Ishikawa (cell line): ENCODE data around the gene EDIL3.

Experiments used
- CEBPB ChIP-seq: IDR thresholded peaks from 2 replicates; pipeline ENCODE4 v1.6.1; 2012
- CREB1 ChIP-seq: IDR thresholded peaks from 2 replicates; pipeline ENCODE4 v1.6.1; 2012; ENCODE audit warnings: low read depth
- EGR1 ChIP-seq: IDR thresholded peaks from 2 replicates; pipeline ENCODE4 v1.6.1; 2012
- EP300 ChIP-seq: IDR thresholded peaks from 2 replicates; pipeline ENCODE4 v1.6.1; 2012; ENCODE audit warnings: borderline replicate concordance
- FOXM1 ChIP-seq: IDR thresholded peaks from 2 replicates; pipeline ENCODE4 v1.6.1; 2012; ENCODE audit warnings: low read depth, borderline replicate concordance
- NFIC ChIP-seq: IDR thresholded peaks from 2 replicates; pipeline ENCODE4 v1.6.1; 2012
- RAD21 ChIP-seq: IDR thresholded peaks from 2 replicates; pipeline ENCODE4 v1.6.1; 2012; ENCODE audit warnings: low read depth
- TAF1 ChIP-seq: IDR thresholded peaks from 2 replicates; pipeline ENCODE4 v1.6.1; 2012; ENCODE audit warnings: low read depth, mild to moderate bottlenecking
- TCF12 ChIP-seq: IDR thresholded peaks from 2 replicates; pipeline ENCODE4 v1.6.1; 2012; ENCODE audit warnings: low read depth
- TEAD4 ChIP-seq: IDR thresholded peaks from 2 replicates; pipeline ENCODE4 v1.6.1; 2012
- YY1 ChIP-seq: IDR thresholded peaks from 2 replicates; pipeline ENCODE4 v1.6.1; 2012; ENCODE audit warnings: low read depth
- ZBTB7A ChIP-seq: IDR thresholded peaks from 2 replicates; pipeline ENCODE4 v1.6.1; 2012; ENCODE audit warnings: low read depth
- TF ChIP-seq, protein P1 (sequence below): IDR thresholded peaks from 2 replicates; pipeline ENCODE4 v1.6.1; 2012
- TF ChIP-seq, protein P2 (sequence below): IDR thresholded peaks from 2 replicates; pipeline ENCODE4 v1.6.1; 2012; ENCODE audit warnings: low read depth, mild to moderate bottlenecking
- TF ChIP-seq, protein P3 (sequence below): IDR thresholded peaks from 2 replicates; pipeline ENCODE4 v1.6.1; 2012

The EDIL3 gene

DNA sequence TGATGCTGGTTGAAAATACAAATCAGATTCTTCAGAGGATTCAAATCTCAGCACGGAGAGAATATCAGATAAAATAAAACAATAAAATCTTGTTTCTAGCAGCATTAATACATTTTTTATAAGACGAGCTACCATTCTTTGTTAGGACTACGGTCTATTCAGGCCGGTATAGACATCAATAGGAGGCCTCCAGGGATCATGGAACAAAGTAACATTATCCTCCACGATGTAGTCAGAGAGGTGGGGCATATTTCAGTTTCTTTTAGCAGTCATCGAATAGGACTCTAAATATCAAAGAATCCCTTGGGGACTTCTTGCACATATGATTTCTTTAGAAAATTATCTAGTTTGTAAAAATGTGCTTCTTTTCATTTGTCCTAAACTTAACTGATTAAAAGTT is 438.2 kb downstream of the EDIL3 start:
- TF ChIP-seq, protein P1, sequence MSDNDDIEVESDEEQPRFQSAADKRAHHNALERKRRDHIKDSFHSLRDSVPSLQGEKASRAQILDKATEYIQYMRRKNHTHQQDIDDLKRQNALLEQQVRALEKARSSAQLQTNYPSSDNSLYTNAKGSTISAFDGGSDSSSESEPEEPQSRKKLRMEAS, result no peak
- TF ChIP-seq TCF12, result no peak

DNA sequence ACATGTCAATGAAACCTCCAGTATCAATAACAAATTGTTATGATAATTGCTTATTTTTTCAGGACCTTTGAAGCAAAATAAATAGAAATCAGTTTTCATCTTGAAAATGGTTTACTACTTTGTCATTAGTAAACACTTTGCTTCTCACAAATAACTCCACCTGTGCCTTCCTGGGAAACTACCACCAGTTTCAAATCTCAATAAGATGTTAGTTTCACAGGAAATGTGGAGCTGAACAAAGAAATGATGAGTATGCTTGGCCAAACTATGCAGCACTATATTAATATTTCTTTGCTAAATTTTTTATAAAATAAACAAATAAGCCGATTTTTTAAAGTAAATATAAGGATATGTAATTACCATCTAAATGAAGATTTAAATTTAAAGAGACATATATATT is 442.5 kb downstream of the EDIL3 start:
- TF ChIP-seq CEBPB (no peak), EP300 (no peak), TAF1 (no peak), ZBTB7A (no peak), TEAD4 (no peak), RAD21 (no peak), CREB1 (no peak), TCF12 (no peak)
- TF ChIP-seq, protein P2, sequence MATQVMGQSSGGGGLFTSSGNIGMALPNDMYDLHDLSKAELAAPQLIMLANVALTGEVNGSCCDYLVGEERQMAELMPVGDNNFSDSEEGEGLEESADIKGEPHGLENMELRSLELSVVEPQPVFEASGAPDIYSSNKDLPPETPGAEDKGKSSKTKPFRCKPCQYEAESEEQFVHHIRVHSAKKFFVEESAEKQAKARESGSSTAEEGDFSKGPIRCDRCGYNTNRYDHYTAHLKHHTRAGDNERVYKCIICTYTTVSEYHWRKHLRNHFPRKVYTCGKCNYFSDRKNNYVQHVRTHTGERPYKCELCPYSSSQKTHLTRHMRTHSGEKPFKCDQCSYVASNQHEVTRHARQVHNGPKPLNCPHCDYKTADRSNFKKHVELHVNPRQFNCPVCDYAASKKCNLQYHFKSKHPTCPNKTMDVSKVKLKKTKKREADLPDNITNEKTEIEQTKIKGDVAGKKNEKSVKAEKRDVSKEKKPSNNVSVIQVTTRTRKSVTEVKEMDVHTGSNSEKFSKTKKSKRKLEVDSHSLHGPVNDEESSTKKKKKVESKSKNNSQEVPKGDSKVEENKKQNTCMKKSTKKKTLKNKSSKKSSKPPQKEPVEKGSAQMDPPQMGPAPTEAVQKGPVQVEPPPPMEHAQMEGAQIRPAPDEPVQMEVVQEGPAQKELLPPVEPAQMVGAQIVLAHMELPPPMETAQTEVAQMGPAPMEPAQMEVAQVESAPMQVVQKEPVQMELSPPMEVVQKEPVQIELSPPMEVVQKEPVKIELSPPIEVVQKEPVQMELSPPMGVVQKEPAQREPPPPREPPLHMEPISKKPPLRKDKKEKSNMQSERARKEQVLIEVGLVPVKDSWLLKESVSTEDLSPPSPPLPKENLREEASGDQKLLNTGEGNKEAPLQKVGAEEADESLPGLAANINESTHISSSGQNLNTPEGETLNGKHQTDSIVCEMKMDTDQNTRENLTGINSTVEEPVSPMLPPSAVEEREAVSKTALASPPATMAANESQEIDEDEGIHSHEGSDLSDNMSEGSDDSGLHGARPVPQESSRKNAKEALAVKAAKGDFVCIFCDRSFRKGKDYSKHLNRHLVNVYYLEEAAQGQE, result no peak
- TF ChIP-seq, protein P1, result no peak

DNA sequence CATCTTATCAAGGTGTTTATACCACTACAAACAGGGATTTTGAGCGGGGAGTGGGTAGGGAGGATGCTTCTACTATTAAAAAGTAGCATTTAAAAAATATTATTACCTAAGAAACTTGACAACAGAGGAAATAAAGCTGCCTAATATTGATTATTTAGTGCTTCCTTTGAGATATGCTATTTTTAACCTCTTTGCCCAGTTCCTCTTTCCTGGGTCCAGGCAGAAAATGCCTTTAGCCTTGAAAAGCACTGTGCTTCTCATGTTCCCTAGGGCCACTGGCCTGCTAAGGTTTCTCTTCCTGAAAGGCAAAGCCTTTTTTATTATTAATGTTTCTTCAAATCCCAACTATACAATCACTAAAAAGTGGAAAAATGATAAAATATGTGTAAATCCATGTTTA is 446.8 kb downstream of the EDIL3 start:
- TF ChIP-seq EGR1 (no peak), ZBTB7A (no peak), EP300 (no peak), TAF1 (no peak), TCF12 (no peak), NFIC (no peak), CREB1 (no peak), YY1 (no peak), TEAD4 (no peak)
- TF ChIP-seq, protein P1, result no peak
- TF ChIP-seq, protein P3, sequence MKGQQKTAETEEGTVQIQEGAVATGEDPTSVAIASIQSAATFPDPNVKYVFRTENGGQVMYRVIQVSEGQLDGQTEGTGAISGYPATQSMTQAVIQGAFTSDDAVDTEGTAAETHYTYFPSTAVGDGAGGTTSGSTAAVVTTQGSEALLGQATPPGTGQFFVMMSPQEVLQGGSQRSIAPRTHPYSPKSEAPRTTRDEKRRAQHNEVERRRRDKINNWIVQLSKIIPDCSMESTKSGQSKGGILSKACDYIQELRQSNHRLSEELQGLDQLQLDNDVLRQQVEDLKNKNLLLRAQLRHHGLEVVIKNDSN, result no peak

DNA sequence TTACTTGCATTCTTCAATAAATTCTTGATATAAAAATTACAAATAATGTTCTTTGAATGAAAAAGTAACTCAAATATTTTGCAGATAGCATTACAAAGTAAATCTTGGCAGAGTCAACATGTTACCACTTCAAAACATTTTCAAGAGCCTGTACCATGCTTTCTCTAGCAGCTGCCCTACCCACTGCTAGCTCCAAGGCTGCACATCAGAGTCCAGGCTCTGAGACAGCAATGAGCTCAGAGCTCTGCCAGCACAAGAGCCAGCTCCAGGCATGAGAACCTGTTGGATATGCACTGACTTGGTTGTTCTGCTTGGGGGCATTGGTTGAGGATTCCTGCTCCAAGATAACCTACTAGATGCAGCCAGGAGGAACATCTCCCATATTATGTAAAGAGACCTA is 452.7 kb downstream of the EDIL3 start:
- TF ChIP-seq TEAD4 (no peak), RAD21 (no peak), NFIC (no peak), TCF12 (no peak), EP300 (no peak), CEBPB (no peak), ZBTB7A (no peak), CREB1 (no peak), TAF1 (no peak), EGR1 (no peak), FOXM1 (no peak), YY1 (no peak)
- TF ChIP-seq, protein P1, result no peak
- TF ChIP-seq, protein P3, result no peak
- TF ChIP-seq, protein P2, result no peak

DNA sequence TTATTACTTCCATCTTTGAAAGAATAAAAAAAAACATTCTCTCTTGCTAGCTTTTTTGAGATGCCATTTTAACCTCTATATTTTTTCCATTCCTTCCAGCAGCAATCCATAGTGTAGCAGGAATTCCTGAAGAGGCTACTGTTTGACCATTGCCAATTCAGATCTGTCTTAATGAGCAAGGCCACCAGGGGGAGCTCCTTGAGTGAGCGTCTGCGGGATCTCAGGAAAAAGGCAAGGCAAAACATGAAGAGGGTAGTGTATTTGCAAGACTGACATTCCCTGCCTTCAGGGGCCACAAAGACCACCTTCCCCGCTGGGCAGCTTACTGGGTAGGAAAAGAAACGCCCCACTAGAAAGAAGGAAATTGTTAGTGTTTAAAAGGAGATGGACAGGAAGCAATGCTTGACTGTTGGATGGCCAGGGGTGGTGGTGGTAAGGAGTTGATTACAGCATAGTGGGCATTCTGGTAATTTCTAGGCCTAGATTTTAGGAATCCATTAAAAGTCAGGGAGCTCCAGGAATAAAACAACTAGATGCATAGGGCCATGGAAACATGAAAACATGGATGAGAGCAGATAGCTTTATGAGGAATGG is 457.4 kb downstream of the EDIL3 start:
- TF ChIP-seq TCF12 (no peak), FOXM1 (no peak), TAF1 (no peak), RAD21 (peak; percentile 69)
- TF ChIP-seq, protein P2, result no peak
